Activated CD4-positive, alpha-beta T cell treated with anti-CD3 and anti-CD28 coated beads, Interleukin-2, amount 10 ng/mL, durations not matched to agents 7 days and 5 days (primary cell): ENCODE results near the gene ZMAT3. TPM values are rescaled to one million over a fixed set of nuclear protein-coding genes. Genes with fewer than 3 reads are reported as not detected.

ENCODE experiments used
- CTCF ChIA-PET: fragments of 350-600 bp; sonication (Branson Sonifier 250); formaldehyde crosslinking; loops from one replicate; lab custom pipeline; 2021; ENCODE audit warnings: antibody characterized with exemption; lab: Charles Lee
- POLR2A ChIA-PET: fragments of 350-600 bp; sonication (Branson Sonifier 250); formaldehyde crosslinking; loops from one replicate; lab custom pipeline; 2021; ENCODE audit warnings: antibody characterized with exemption; lab: Charles Lee
- DNase-seq: peaks from one replicate; pipeline ENCODE4 v3.0.0-alpha.2; 2020
- H3K27ac Mint-ChIP-seq: one replicate; pipeline ENCODE4 v1.8.0; 2021; ENCODE audit warnings: mild to moderate bottlenecking, moderate library complexity, mixed read lengths
- H3K27me3 Mint-ChIP-seq: one replicate; pipeline ENCODE4 v1.8.0; 2021; ENCODE audit warnings: mixed read lengths
- H3K36me3 Mint-ChIP-seq: one replicate; pipeline ENCODE4 v1.8.0; 2021; ENCODE audit warnings: low read depth, mixed read lengths
- H3K4me1 Mint-ChIP-seq: one replicate; pipeline ENCODE4 v1.8.0; 2021; ENCODE audit warnings: mixed read lengths
- H3K4me3 Mint-ChIP-seq: one replicate; pipeline ENCODE4 v1.8.0; 2021; ENCODE audit warnings: mild to moderate bottlenecking, moderate library complexity, mixed read lengths
- H3K9me3 Mint-ChIP-seq: one replicate; pipeline ENCODE4 v1.8.0; 2021; ENCODE audit warnings: mixed read lengths
- total RNA-seq, 2 experiments: library from RNA; stranded (reverse); gene quantifications; one replicate each; pipeline ENCODE4 v1.2.3, GENCODE V29; 2021

ZMAT3 gene
- total RNA-seq, 2 experiments from 2014 or later = 23.0 to 23.6 TPM

DNA sequence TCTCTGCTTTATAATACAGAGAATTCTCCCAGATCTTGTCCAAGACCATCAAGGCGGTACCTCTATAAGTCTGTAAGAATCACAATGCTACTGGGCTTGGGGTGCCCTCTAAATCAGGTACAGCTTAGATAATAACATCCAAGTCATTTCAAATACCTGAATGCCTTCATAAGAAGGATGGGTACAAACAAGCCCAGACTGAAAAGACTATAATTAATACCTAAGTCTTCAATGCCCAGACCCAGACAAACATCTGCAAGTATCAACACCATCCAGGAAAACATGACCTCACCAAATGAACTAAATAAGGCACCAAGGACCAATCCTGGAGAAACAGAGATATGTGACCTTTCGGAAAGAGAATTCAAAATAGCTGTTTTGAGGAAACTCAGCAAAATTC, 65.9 kb downstream of the ZMAT3 start:
- H3K27me3 Mint-ChIP-seq = peaks cover 26% of the 10 kb centered on the region
- no peak overlapping the region for H3K4me3 Mint-ChIP-seq
- H3K36me3 Mint-ChIP-seq = peaks cover 2% of the 10 kb centered on the region
- H3K27ac Mint-ChIP-seq = no peak overlapping the region
- ChIA-PET CTCF (no interaction called here), POLR2A (no interaction called here)
- no peaks in the 10 kb centered on the region for H3K9me3 Mint-ChIP-seq
- peaks cover 2% of the 10 kb centered on the region for H3K4me1 Mint-ChIP-seq
- DNase-seq = no peak

DNA sequence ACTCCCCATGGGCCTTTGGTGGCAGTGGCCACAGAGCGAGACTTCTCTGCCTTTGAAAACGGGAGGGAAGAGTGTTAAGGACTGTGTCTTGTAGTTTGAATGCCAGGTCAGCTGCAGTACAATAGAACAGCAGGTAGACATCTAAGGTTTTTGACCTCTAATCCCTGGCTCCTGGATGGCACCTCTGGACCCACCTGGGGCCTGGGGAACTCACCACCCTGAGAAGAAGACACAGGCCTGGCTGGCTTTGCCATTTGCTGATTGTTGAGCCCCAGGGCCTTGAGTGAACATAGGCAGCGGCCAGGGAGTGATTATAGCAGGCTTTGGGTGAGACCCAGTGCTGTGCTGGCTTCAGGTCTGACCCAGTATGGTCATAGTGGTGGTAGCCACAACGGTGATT, 66.4 kb downstream of the ZMAT3 start:
- CTCF ChIA-PET = no interaction called here

DNA sequence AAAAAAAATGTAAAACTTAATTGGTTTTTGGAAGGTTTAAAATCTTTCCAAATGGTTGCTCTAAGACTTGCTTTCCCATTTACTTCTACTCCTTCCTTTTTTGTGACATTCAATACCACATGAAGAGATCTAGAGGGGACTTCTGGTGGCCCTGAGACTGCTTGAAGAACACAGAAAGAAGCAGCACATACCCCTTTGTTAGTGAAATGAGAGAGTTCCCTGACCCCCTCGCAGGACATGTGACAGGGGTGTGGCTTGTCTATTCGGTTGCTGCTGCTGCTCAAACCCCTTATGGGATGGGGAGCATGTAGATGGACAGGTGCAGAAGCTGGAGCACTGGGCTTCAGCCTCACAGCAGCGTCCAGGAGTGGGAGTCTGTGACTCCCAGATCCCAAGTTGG, 71.0 kb downstream of the ZMAT3 start:
- Mint-ChIP-seq H3K9me3 (no peaks in the 10 kb centered on the region), H3K4me1 (peaks cover 10% of the 10 kb centered on the region), H3K27me3 (no peaks in the 10 kb centered on the region), H3K27ac (no peak overlapping the region), H3K36me3 (peaks cover 5% of the 10 kb centered on the region), H3K4me3 (no peak overlapping the region)
- POLR2A ChIA-PET = no interaction called here
- DNase-seq = no peak
- CTCF ChIA-PET = interaction anchor here (1.4 kb wide), 1 partner anchor 15 kb away, joined by 5 read pairs; no protein-coding TSS in a partner anchor

More for the DNA sequence above, 66.4 kb downstream of the ZMAT3 start:
- Mint-ChIP-seq H3K9me3 (no peaks in the 10 kb centered on the region), H3K4me3 (no peak overlapping the region), H3K36me3 (peaks cover 2% of the 10 kb centered on the region), H3K27ac (no peak overlapping the region), H3K4me1 (peaks cover 5% of the 10 kb centered on the region), H3K27me3 (peaks cover 24% of the 10 kb centered on the region)
- POLR2A ChIA-PET = no interaction called here
- no peak for DNase-seq

DNA sequence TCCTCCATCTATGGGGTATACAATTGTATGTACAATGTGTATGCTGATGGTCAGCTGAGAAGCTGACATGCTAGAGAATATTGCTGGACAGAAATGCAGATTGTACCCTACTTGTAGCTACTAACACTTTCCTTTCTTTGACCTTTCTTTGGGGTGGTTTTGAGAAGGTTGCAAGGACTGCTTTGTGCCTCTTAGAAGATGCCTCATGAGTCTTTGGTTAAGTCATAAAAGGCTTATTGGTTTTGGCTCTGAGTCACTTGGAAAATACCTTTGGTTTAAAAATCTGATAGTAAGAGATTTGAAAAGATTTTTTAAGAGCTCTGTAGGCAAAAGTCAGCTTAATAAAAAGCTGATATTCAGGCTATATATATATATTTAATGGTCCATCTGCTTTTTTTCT, 71.5 kb downstream of the ZMAT3 start:
- Mint-ChIP-seq H3K9me3 (no peaks in the 10 kb centered on the region), H3K4me3 (no peak overlapping the region), H3K27me3 (no peaks in the 10 kb centered on the region), H3K4me1 (peaks cover 10% of the 10 kb centered on the region), H3K36me3 (peaks cover 5% of the 10 kb centered on the region), H3K27ac (no peak overlapping the region)
- ChIA-PET POLR2A (no interaction called here), CTCF (interaction anchor here (1.4 kb wide), 1 partner anchor 15 kb away, joined by 5 read pairs; no protein-coding TSS in a partner anchor)
- DNase-seq = no peak

DNA sequence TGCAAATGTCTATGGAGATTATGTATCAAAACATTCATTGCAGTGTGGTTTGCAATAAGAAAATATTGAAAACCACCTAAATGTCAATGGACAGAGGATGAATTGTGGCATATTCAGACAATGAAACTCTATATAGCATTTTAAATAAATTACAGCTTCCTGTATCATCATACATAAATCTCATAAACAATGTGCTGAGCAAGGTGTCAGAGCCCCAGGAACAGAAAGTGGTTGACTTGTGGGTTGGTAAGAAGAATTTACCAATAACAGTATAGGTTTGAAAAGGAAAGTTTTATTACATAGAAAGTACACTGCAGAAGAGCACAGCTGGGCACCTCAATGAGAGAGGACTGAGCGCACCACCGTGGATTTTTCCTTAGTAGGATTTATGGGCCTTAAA, 75.2 kb downstream of the ZMAT3 start:
- H3K4me3 Mint-ChIP-seq = no peak overlapping the region
- DNase-seq = no peak
- no peaks in the 10 kb centered on the region for H3K27me3 Mint-ChIP-seq
- ChIA-PET POLR2A (no interaction called here), CTCF (no interaction called here)
- H3K27ac Mint-ChIP-seq = no peak overlapping the region
- H3K4me1 Mint-ChIP-seq = peaks cover 10% of the 10 kb centered on the region
- H3K36me3 Mint-ChIP-seq = peaks cover 2% of the 10 kb centered on the region
- H3K9me3 Mint-ChIP-seq = peaks cover 3% of the 10 kb centered on the region

DNA sequence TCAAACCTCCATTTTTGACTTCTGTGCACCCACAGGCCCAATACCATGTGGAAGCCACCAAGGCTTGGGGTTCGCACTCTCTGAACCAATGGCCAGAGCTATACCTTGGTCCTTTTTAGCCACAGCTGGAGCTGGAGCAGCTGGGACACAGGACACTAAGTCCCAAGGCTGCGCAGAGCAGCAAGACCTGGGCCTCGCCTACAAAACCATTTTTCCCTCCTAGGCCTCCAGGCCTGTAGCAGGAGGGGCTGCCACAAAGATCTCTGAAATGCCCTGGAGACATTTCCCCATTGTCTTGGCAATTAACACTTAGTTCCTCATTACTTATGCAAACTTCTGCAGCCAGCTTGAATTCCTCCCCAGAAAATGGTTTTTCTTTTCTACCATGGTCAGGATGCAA, 81.3 kb downstream of the ZMAT3 start:
- H3K9me3 Mint-ChIP-seq = peaks cover 41% of the 10 kb centered on the region
- H3K4me3 Mint-ChIP-seq = no peak overlapping the region
- POLR2A ChIA-PET = no interaction called here
- H3K36me3 Mint-ChIP-seq = peaks cover 9% of the 10 kb centered on the region
- DNase-seq = no peak
- H3K27ac Mint-ChIP-seq = no peak overlapping the region
- CTCF ChIA-PET = no interaction called here
- H3K27me3 Mint-ChIP-seq = no peaks in the 10 kb centered on the region
- H3K4me1 Mint-ChIP-seq = no peaks in the 10 kb centered on the region

DNA sequence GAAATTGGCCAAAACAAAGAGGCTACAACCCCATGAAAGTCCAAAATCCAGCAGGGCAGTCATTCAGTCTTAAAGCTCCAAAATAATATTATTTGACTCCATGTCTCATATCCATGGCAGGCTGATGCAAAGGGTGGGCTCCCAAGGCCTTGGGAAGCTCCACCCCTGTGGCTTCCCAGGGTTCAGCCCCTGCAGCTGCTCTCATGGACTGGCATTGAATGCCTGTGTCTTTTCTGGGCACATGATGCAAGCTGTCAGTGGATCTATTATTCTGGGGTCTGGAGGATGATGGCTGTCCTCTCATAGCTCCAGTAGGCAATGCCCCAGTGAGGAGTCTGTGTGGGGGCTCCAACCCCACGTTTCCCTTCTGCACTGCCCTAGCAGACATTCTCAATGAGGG, 81.8 kb downstream of the ZMAT3 start:
- peaks cover 9% of the 10 kb centered on the region for H3K36me3 Mint-ChIP-seq
- H3K4me1 Mint-ChIP-seq = no peaks in the 10 kb centered on the region
- H3K9me3 Mint-ChIP-seq = peaks cover 41% of the 10 kb centered on the region
- ChIA-PET POLR2A (no interaction called here), CTCF (no interaction called here)
- no peak overlapping the region for H3K27ac Mint-ChIP-seq
- no peak overlapping the region for H3K4me3 Mint-ChIP-seq
- DNase-seq = no peak
- H3K27me3 Mint-ChIP-seq = no peaks in the 10 kb centered on the region

DNA sequence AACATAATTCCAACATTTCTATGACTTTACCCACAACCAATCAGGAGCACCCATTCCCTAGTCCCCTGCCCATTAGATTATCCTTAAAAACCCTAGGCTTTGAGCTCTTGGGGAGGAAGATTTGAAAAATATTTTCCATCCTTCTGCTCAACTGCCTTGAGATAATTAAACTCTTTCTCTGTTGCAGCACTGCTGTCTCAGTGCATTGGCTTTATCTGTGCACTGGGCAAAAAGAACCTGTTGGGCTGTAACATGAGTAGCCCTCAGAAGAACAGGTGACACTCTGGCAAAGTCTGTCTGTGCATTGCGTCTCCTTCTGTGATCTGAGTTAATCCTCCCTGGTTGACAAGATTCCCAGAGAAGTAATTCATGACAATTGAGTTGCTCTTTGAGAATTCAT, 83.9 kb downstream of the ZMAT3 start:
- Mint-ChIP-seq H3K27me3 (no peaks in the 10 kb centered on the region), H3K4me1 (no peaks in the 10 kb centered on the region), H3K27ac (no peak overlapping the region), H3K4me3 (no peak overlapping the region), H3K9me3 (peaks cover 38% of the 10 kb centered on the region), H3K36me3 (peaks cover 9% of the 10 kb centered on the region)
- ChIA-PET POLR2A (no interaction called here), CTCF (no interaction called here)
- no peak for DNase-seq

DNA sequence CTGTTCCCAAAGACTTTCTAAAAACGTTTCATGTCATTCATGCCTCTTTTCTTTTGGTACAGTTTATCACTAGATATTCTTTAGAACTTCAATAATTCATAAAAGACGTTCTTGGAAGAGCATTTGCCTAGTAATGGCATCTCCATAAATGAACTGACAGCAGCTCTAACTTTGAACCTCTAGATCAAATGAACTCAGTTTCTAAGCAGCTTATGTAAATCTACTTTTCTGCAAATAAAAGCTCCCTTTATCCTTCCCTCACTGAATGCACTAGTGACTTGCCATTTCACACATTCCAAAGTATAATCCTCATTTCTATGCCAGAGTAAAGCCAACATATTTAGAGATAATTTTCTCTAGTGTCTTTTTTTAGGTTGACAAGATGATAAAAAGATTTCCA, 85.2 kb downstream of the ZMAT3 start:
- H3K9me3 Mint-ChIP-seq = peaks cover 38% of the 10 kb centered on the region
- ChIA-PET POLR2A (no interaction called here), CTCF (interaction anchor here (1.5 kb wide), 1 partner anchor 18 kb away, joined by 4 read pairs; no protein-coding TSS in a partner anchor)
- H3K27me3 Mint-ChIP-seq = no peaks in the 10 kb centered on the region
- no peak overlapping the region for H3K4me3 Mint-ChIP-seq
- H3K4me1 Mint-ChIP-seq = no peaks in the 10 kb centered on the region
- no peak for DNase-seq
- H3K36me3 Mint-ChIP-seq = peaks cover 9% of the 10 kb centered on the region
- no peak overlapping the region for H3K27ac Mint-ChIP-seq

DNA sequence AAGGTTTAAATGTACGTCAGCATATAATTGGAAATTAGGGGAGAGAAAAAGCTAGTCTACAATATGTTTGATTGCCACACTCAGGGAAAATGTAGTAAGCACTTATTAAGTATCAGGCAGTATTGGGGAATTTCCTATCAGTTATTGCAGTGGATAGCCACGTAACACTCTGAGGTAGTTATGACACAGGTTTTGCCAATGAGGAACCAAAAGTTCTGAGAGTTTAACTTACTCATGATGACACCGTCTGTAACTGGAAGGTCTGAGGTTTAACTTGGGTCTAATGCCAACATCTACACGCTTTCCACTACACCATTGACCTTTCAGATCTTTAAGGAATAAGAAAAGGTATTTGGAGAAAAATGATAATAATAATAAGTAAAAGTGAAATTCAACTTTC, 89.5 kb downstream of the ZMAT3 start:
- H3K9me3 Mint-ChIP-seq = peaks cover 5% of the 10 kb centered on the region
- ChIA-PET CTCF (no interaction called here), POLR2A (no interaction called here)
- H3K27me3 Mint-ChIP-seq = no peaks in the 10 kb centered on the region
- no peak overlapping the region for H3K27ac Mint-ChIP-seq
- H3K4me1 Mint-ChIP-seq = no peaks in the 10 kb centered on the region
- H3K4me3 Mint-ChIP-seq = no peak overlapping the region
- H3K36me3 Mint-ChIP-seq = no peaks in the 10 kb centered on the region
- DNase-seq = no peak

DNA sequence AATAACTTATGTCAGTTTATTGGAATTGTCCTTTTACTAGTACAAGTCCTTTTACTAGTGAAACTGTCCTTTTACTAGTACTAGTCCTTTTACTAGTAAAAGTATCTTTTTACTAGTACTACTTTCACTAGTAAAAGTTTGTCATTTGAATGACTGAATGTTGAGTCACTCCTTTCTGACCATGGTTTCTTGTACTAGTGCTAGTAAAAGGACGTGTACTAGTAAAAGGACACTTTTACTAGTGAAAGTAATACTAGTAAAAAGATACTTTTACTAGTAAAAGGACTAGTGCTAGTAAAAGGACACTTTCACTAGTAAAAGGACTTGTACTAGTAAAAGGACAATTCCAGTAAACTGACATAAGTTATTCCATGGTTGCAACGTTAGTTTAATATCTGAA, 96.3 kb downstream of the ZMAT3 start:
- no peaks in the 10 kb centered on the region for H3K27me3 Mint-ChIP-seq
- CTCF ChIA-PET = no interaction called here
- POLR2A ChIA-PET = no interaction called here
- H3K36me3 Mint-ChIP-seq = no peaks in the 10 kb centered on the region
- no peak overlapping the region for H3K27ac Mint-ChIP-seq
- peaks cover 3% of the 10 kb centered on the region for H3K9me3 Mint-ChIP-seq
- H3K4me3 Mint-ChIP-seq = no peak overlapping the region
- no peaks in the 10 kb centered on the region for H3K4me1 Mint-ChIP-seq
- DNase-seq = no peak

DNA sequence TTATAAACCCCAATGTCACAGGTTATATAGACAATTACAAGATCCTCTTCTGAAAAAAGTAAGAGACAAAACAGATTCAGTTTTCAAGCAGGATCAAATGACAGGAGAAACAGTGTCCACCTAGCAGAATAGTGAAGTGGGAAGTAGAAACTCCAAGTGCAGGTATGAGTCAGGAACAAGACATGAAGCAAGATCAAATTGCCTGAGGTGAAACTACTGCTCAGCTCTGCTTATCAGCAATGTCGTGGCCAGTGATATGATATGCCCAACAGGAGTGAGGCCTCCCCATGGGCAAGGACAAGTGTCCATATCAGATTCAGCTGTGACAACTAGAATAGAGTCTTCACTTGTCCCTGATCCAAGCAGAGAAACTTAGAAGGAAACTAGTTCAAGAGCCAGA, 100.0 kb downstream of the ZMAT3 start:
- CTCF ChIA-PET = no interaction called here
- peaks cover 3% of the 10 kb centered on the region for H3K9me3 Mint-ChIP-seq
- H3K27me3 Mint-ChIP-seq = no peaks in the 10 kb centered on the region
- H3K36me3 Mint-ChIP-seq = no peaks in the 10 kb centered on the region
- no peak overlapping the region for H3K27ac Mint-ChIP-seq
- H3K4me1 Mint-ChIP-seq = peaks cover 9% of the 10 kb centered on the region
- H3K4me3 Mint-ChIP-seq = no peak overlapping the region
- DNase-seq = no peak
- POLR2A ChIA-PET = no interaction called here

DNA sequence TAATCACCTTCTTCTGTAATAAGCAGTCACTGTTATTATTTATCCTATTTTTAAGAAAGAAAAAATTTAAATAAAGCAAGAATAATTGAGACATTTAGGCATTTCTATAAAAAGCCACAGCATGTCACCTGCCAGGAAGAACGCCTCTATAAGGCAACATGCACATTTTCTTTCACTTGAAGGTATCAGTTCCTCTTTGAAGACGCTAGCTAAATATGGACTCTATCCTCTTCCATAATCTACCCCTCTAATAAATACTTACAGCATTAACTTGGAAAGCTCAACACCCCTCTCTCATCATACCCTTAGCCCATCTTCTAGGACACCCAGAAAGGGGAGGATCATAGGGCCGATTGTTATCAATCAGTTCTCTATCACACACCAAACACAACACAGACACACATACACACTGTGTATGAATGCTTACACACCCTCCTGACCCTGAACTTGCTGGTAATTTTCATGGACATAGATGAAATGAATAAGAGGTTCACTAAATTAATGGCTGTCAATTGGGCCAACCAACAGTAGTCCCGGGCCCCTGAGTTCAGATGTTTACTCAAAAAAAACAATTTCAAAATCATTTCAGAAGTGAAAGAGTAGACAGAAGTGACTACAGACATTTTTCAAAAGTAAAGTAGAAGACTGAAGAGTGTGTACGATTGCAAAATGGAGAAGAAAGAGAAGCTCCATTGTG, 102.5 kb downstream of the ZMAT3 start:
- H3K27ac Mint-ChIP-seq = no peak overlapping the region
- no peaks in the 10 kb centered on the region for H3K36me3 Mint-ChIP-seq
- no peak for DNase-seq
- POLR2A ChIA-PET = no interaction called here
- H3K9me3 Mint-ChIP-seq = peaks cover 3% of the 10 kb centered on the region
- H3K4me3 Mint-ChIP-seq = no peak overlapping the region
- H3K27me3 Mint-ChIP-seq = no peaks in the 10 kb centered on the region
- peaks cover 12% of the 10 kb centered on the region for H3K4me1 Mint-ChIP-seq
- CTCF ChIA-PET = interaction anchor here (1.4 kb wide), 1 partner anchor 18 kb away, joined by 4 read pairs; no protein-coding TSS in a partner anchor
